Measurements from ENCODE around the gene TPRKB. TPM values are rescaled to one million over a fixed set of nuclear protein-coding genes. Genes with fewer than 3 reads are reported as not detected.

The TPRKB gene
- 32.9 TPM for total RNA-seq

DNA sequence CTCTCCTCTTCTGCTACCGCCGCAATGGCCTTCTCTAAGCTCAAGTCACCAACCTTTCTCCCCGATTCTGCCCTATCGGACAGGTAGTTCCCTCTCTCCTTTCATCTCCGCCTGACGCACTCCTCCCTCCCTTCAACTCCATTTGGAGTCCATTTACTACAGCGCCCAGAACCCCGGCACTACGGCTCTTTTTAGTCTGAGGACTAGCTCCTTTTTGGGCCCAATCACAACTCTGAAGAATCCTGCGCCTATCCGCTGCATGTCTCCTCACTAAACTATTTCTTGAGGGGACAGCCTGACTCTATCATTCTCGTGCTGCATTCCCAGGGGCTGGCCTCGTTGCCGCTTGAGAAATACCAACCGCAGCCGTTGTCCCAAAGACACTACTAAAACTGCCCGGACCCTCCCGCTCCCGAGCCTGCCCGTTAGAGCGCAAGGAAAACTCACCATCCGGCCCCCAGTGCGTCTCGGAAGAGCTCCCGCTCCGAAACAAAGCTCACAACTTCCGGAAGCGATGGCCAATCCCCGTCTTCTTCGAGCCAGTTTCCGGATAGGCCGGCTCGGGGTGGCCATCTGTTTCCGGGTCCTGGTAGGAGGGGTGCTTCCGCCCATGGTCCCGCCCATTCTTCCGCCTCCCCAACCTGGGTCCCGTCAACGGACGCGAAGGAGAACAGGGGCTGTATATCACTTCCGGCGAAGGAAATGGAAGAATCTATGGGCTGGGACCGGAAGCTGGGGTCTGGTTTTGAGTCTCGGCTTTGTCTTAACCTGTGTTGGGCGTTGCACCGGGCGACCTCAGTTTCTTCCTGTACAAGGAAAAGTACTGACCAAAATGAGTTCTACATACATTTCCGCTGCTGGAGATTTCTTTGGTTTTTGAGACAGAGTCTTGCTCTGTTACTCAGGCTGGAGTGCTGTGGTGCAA, at the start of gene TPRKB:
TPRKB (minus strand) TSS at position 491 of the 925 bp plus-strand sequence. CDS start 2,776 bp downstream, outside the sequence.

DNA sequence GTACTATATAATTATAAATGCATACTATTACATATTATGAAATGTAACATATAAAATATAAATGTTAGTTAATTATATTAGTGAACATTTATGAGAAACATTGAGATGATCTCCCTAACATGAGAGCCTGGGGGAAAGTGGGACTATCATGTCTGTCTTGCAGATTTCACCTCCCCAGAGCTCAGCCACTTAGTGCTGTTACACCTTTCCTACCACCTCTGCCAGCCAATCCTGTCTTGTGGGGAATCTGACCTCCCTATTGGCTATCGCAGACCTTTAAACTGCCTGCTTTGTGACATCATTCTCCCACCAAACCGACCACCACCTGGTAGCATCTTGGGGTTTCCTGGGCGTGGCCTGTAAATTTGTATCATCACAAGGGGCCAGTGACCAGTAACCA, 46.7 kb upstream of the TPRKB start, which contains the start of gene C2orf78:
C2orf78 (plus strand) TSS at position 301 of the 400 bp plus-strand sequence. CDS start 127 bp downstream, outside the sequence.

DNA sequence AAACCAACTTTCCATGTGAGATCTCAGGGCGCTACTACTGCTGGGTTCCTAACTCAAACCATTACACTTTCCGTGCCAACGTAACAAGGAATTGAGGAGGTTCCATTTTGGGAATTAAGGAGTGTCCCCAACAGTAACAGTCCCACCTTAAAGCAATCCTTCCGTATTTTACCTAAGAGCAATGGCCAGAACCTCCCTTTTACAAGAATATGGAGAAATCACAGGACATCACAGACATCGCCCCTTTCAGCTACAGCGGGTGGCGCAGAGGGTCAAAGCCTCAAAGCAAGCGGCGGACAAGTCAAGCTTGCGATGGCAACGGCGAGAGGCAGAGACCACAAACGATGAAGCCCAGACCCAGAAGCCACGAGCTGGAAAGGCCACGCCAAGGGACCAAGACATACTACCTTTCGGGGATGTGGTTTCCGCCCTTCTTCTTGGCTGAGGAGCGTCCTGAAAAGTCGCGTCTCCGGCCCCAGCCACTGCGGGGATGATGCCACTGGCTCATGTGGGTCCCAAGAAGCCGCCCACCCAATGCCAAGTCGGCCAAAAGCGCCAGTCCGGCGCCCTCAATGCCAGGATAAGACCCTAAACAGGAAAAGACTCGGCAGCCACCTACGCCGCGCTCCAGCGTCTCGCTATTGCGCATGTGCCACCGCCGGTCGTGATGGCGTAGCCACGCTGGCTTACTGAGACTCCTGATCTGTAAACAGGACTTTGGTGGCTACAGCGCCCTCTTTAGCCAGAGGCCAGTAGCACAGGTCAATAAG, 42.5 kb upstream of the TPRKB start, which contains the start of gene DUSP11:
DUSP11 (minus strand) TSS at position 637 of the 770 bp plus-strand sequence; CDS start at position 508, 129 bp downstream.

Other genes starting within 250 kb of the TPRKB start
- gene NAT8, start 94.9 kb downstream of the TPRKB start, total RNA-seq: not detected
- 38.5 TPM for gene DUSP11, start 42.8 kb upstream of the TPRKB start, total RNA-seq
- gene C2orf78, start 46.8 kb upstream of the TPRKB start, total RNA-seq: not detected
- gene STAMBP, start 91.6 kb upstream of the TPRKB start, total RNA-seq: 19.1 TPM
- gene ACTG2, start 155.7 kb upstream of the TPRKB start, total RNA-seq: not detected
- gene DGUOK, start 189.5 kb upstream of the TPRKB start, total RNA-seq: 56.3 TPM
- gene TET3, start 247.6 kb upstream of the TPRKB start, total RNA-seq: 35.7 TPM